ENCODE results near the gene LRRIQ1. TPM values are rescaled to one million over a fixed set of nuclear protein-coding genes. Genes with fewer than 3 reads are reported as not detected.

The LRRIQ1 gene
- total RNA-seq, 3 donors from 2014 or later (not counting 1 experiment from before 2014, with no cell fraction given) = not detected

- no peak overlapping the region for H3K27ac Mint-ChIP-seq
- no peaks in the 10 kb centered on the region for H3K27me3 Mint-ChIP-seq (ENCODE audit: low read depth in 2 of 2)
- H3K27ac ChIP-seq (ENCODE audit: low read length) = no peak overlapping the region
- H3K9me3 ChIP-seq (ENCODE audit: control insufficient read depth, insufficient read depth, low read length) = no peaks in the 10 kb centered on the region
- H3K4me3 Mint-ChIP-seq = no peak overlapping the region
- no peak overlapping the region for H3K4me3 ChIP-seq (ENCODE audit: low read length)
- DNase-seq (no peak), ATAC-seq (no peak)
- no peaks in the 10 kb centered on the region for H3K4me1 ChIP-seq (ENCODE audit: control insufficient read depth, insufficient read depth, low read length)
- no peaks in the 10 kb centered on the region for H3K36me3 ChIP-seq (ENCODE audit: control insufficient read depth, insufficient read depth, low read length)
- intact Hi-C loops (cut with micrococcal nuclease) = no loop called here
- H3K9me3 Mint-ChIP-seq = no peaks in the 10 kb centered on the region
- H3K36me3 Mint-ChIP-seq = no peaks in the 10 kb centered on the region
- H3K27me3 ChIP-seq (ENCODE audit: control insufficient read depth, insufficient read depth, low read length) = no peaks in the 10 kb centered on the region
- no peak for TF ChIP-seq CTCF (IDR thresholded peaks at IDR 0.05)
- no CpG with 5 or more reads among the region's 2 CpGs for WGBS (ENCODE audit: insufficient coverage)
- no peaks in the 10 kb centered on the region for H3K4me1 Mint-ChIP-seq
Observed at GRCh38 chr12:85060916-85061315, 24.8 kb downstream of the LRRIQ1 start.

GRCh38 chr12:85065837-85066482 lies 29.8 kb downstream of the LRRIQ1 start:
- ATAC-seq (no peak), DNase-seq (no peak)
- Histone ChIP-seq H3K36me3 (ENCODE audit: control insufficient read depth, insufficient read depth, low read length) (no peaks in the 10 kb centered on the region), H3K9me3 (ENCODE audit: control insufficient read depth, insufficient read depth, low read length) (no peaks in the 10 kb centered on the region), H3K4me1 (ENCODE audit: control insufficient read depth, insufficient read depth, low read length) (no peaks in the 10 kb centered on the region), H3K4me3 (ENCODE audit: low read length) (no peak overlapping the region), H3K27me3 (ENCODE audit: control insufficient read depth, insufficient read depth, low read length) (no peaks in the 10 kb centered on the region), H3K27ac (ENCODE audit: low read length) (no peak overlapping the region)
- no peaks in the 10 kb centered on the region for H3K36me3 Mint-ChIP-seq
- intact Hi-C loops (cut with micrococcal nuclease) = no loop called here
- 93% methylated on average over 1 of the region's 3 CpGs for WGBS (ENCODE audit: insufficient coverage)
- H3K27me3 Mint-ChIP-seq (ENCODE audit: low read depth in 2 of 2) = no peaks in the 10 kb centered on the region
- H3K4me1 Mint-ChIP-seq = no peaks in the 10 kb centered on the region
- H3K27ac Mint-ChIP-seq = no peak overlapping the region
- no peak for TF ChIP-seq CTCF (IDR thresholded peaks at IDR 0.05)
- no peaks in the 10 kb centered on the region for H3K9me3 Mint-ChIP-seq
- no peak overlapping the region for H3K4me3 Mint-ChIP-seq

- Histone ChIP-seq H3K36me3 (ENCODE audit: control insufficient read depth, insufficient read depth, low read length) (no peaks in the 10 kb centered on the region), H3K4me1 (ENCODE audit: control insufficient read depth, insufficient read depth, low read length) (no peaks in the 10 kb centered on the region), H3K9me3 (ENCODE audit: control insufficient read depth, insufficient read depth, low read length) (no peaks in the 10 kb centered on the region), H3K27ac (ENCODE audit: low read length) (no peak overlapping the region), H3K27me3 (ENCODE audit: control insufficient read depth, insufficient read depth, low read length) (no peaks in the 10 kb centered on the region), H3K4me3 (ENCODE audit: low read length) (no peak overlapping the region)
- H3K4me3 Mint-ChIP-seq = no peak overlapping the region
- no peaks in the 10 kb centered on the region for H3K27me3 Mint-ChIP-seq (ENCODE audit: low read depth in 2 of 2)
- no peak for TF ChIP-seq CTCF (IDR thresholded peaks at IDR 0.05)
- no peak overlapping the region for H3K27ac Mint-ChIP-seq
- H3K9me3 Mint-ChIP-seq = no peaks in the 10 kb centered on the region
- ATAC-seq (no peak), DNase-seq (no peak)
- no peaks in the 10 kb centered on the region for H3K4me1 Mint-ChIP-seq
- H3K36me3 Mint-ChIP-seq = no peaks in the 10 kb centered on the region
- intact Hi-C loops (cut with micrococcal nuclease) = no loop called here
- 77% methylated on average over 1 of the region's 1 CpG for WGBS (ENCODE audit: insufficient coverage)
Observed at GRCh38 chr12:85072826-85073225, 36.7 kb downstream of the LRRIQ1 start.

All from natural killer cell (primary cell).